Fibroblast of villous mesenchyme (primary cell): Measurements from ENCODE around the gene SNED1. TPM values are rescaled to one million over a fixed set of nuclear protein-coding genes. Genes with fewer than 3 reads are reported as not detected.

Source experiments
- DNase-seq: peaks from one replicate; pipeline ENCODE4 v3.0.0-alpha.2; 2010; ENCODE audit warnings: low read depth
- H3K4me3 ChIP-seq: 2 replicates; pipeline ENCODE4 v1.5.1; 2011; ENCODE audit warnings: low read depth, mild to moderate bottlenecking, low read length
- CTCF ChIP-seq: IDR thresholded peaks from 2 replicates; pipeline ENCODE4 v1.5.1; 2012; ENCODE audit warnings: low read depth, mild to moderate bottlenecking, low read length; ENCODE audit not compliant: insufficient read depth
- total RNA-seq: library from RNA; depleted of rRNA; stranded (reverse); fragments of >200 nt; gene quantifications from 2 replicates; pipeline ENCODE4 v1.2.3, GENCODE V29; 2012

Gene SNED1
- total RNA-seq, 1 donor = 6.5 TPM

GRCh38 chr2:241062389-241063092, 64.1 kb downstream of the SNED1 start:
- DNase-seq = no peak
- no peak for TF ChIP-seq CTCF
- no peak overlapping the region for H3K4me3 ChIP-seq

- DNase-seq = no peak
Measured at GRCh38 chr2:241063093-241063551, 64.7 kb downstream of the SNED1 start.

GRCh38 chr2:241063587-241063986, 65.2 kb downstream of the SNED1 start:
- DNase-seq = no peak
- no peak for TF ChIP-seq CTCF
- no peak overlapping the region for H3K4me3 ChIP-seq

More at GRCh38 chr2:241063093-241063551, 64.7 kb downstream of the SNED1 start:
- no peak overlapping the region for H3K4me3 ChIP-seq
- no peak for TF ChIP-seq CTCF

GRCh38 chr2:241064008-241064801, 65.8 kb downstream of the SNED1 start:
- TF ChIP-seq CTCF = no peak
- DNase-seq = no peak
- no peak overlapping the region for H3K4me3 ChIP-seq

- H3K4me3 ChIP-seq = no peak overlapping the region
- TF ChIP-seq CTCF = no peak
- DNase-seq = no peak
Measured at GRCh38 chr2:241064802-241065354, 66.5 kb downstream of the SNED1 start.

- no peak overlapping the region for H3K4me3 ChIP-seq
- TF ChIP-seq CTCF = no peak
- DNase-seq = no peak
Measured at GRCh38 chr2:241065355-241065803, 67.0 kb downstream of the SNED1 start.
